Measurements from ENCODE around the gene LRCH1.

GRCh38 chr13:46598820-46599180 lies 45.8 kb downstream of the LRCH1 start:
- TF ChIP-seq ELF4 (CRISPR knock-in tag; IDR thresholded peaks at IDR 0.05; ENCODE audit: low read depth) (no peak), SMAD3 (CRISPR knock-in tag; IDR thresholded peaks at IDR 0.05; ENCODE audit: borderline replicate concordance) (no peak), E2F1 (CRISPR knock-in tag; IDR thresholded peaks at IDR 0.05) (no peak), OVOL2 (CRISPR knock-in tag; IDR thresholded peaks at IDR 0.05; ENCODE audit: borderline replicate concordance) (no peak), CREB1 (CRISPR knock-in tag; IDR thresholded peaks at IDR 0.05) (no peak), IRF1 (CRISPR knock-in tag; IDR thresholded peaks at IDR 0.05) (no peak), JUN (CRISPR knock-in tag; IDR thresholded peaks at IDR 0.05) (no peak), CBFB (CRISPR knock-in tag; IDR thresholded peaks at IDR 0.05; ENCODE audit: low read depth) (no peak)
- TF ChIP-seq, protein P1, sequence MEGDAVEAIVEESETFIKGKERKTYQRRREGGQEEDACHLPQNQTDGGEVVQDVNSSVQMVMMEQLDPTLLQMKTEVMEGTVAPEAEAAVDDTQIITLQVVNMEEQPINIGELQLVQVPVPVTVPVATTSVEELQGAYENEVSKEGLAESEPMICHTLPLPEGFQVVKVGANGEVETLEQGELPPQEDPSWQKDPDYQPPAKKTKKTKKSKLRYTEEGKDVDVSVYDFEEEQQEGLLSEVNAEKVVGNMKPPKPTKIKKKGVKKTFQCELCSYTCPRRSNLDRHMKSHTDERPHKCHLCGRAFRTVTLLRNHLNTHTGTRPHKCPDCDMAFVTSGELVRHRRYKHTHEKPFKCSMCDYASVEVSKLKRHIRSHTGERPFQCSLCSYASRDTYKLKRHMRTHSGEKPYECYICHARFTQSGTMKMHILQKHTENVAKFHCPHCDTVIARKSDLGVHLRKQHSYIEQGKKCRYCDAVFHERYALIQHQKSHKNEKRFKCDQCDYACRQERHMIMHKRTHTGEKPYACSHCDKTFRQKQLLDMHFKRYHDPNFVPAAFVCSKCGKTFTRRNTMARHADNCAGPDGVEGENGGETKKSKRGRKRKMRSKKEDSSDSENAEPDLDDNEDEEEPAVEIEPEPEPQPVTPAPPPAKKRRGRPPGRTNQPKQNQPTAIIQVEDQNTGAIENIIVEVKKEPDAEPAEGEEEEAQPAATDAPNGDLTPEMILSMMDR (IDR thresholded peaks at IDR 0.05) = no peak
- TF ChIP-seq, protein P2, sequence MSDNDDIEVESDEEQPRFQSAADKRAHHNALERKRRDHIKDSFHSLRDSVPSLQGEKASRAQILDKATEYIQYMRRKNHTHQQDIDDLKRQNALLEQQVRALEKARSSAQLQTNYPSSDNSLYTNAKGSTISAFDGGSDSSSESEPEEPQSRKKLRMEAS (CRISPR knock-in tag; IDR thresholded peaks at IDR 0.05) = no peak
- TF ChIP-seq, protein P3, sequence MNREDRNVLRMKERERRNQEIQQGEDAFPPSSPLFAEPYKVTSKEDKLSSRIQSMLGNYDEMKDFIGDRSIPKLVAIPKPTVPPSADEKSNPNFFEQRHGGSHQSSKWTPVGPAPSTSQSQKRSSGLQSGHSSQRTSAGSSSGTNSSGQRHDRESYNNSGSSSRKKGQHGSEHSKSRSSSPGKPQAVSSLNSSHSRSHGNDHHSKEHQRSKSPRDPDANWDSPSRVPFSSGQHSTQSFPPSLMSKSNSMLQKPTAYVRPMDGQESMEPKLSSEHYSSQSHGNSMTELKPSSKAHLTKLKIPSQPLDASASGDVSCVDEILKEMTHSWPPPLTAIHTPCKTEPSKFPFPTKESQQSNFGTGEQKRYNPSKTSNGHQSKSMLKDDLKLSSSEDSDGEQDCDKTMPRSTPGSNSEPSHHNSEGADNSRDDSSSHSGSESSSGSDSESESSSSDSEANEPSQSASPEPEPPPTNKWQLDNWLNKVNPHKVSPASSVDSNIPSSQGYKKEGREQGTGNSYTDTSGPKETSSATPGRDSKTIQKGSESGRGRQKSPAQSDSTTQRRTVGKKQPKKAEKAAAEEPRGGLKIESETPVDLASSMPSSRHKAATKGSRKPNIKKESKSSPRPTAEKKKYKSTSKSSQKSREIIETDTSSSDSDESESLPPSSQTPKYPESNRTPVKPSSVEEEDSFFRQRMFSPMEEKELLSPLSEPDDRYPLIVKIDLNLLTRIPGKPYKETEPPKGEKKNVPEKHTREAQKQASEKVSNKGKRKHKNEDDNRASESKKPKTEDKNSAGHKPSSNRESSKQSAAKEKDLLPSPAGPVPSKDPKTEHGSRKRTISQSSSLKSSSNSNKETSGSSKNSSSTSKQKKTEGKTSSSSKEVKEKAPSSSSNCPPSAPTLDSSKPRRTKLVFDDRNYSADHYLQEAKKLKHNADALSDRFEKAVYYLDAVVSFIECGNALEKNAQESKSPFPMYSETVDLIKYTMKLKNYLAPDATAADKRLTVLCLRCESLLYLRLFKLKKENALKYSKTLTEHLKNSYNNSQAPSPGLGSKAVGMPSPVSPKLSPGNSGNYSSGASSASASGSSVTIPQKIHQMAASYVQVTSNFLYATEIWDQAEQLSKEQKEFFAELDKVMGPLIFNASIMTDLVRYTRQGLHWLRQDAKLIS (CRISPR knock-in tag; IDR thresholded peaks at IDR 0.05; ENCODE audit: borderline replicate concordance) = no peak
- TF ChIP-seq, protein P4, sequence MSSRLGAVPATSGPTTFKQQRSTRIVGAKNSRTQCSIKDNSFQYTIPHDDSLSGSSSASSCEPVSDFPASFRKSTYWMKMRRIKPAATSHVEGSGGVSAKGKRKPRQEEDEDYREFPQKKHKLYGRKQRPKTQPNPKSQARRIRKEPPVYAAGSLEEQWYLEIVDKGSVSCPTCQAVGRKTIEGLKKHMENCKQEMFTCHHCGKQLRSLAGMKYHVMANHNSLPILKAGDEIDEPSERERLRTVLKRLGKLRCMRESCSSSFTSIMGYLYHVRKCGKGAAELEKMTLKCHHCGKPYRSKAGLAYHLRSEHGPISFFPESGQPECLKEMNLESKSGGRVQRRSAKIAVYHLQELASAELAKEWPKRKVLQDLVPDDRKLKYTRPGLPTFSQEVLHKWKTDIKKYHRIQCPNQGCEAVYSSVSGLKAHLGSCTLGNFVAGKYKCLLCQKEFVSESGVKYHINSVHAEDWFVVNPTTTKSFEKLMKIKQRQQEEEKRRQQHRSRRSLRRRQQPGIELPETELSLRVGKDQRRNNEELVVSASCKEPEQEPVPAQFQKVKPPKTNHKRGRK (CRISPR knock-in tag; IDR thresholded peaks at IDR 0.05; ENCODE audit: borderline replicate concordance) = no peak
